Subcutaneous preadipocyte (primary cell): ENCODE results near the gene ZMYND11. TPM values are rescaled to one million over a fixed set of nuclear protein-coding genes. Genes with fewer than 3 reads are reported as not detected.

Experiments used
- small RNA-seq: library from RNA; depleted of rRNA; stranded (forward); fragments of <200 nt; gene quantifications from one replicate; pipeline ENCODE3, GENCODE V24; 2012
- total RNA-seq: library from RNA; depleted of rRNA; stranded (reverse); fragments of >200 nt; gene quantifications from 2 replicates; pipeline ENCODE4 v1.2.3, GENCODE V29; 2012

ZMYND11 gene
- total RNA-seq: 36.7 and 41.8 TPM in 2 replicates

DNA sequence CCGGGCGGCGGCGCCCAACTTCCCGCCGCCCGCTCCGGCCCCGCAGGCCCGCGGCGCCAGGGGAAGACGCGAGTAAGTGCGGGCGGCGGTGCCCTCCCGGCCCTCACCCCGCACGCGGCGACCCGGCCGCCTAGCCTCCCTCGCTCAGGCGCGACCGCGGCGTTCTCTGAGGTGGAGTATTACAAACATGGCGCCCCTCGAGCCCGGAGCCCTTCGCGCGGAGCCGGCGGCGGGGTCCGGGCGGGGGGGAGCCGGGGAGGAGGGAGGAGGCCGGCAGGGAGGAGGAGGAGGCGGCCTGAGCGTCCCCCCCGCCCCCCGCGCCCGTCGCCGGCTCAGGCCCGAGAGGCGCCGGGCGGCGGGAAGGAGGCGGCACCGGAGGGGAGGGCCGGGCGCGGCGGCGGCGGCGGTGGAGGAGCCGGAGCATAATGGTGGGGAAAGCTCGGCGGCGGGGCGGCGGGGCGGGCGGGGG is at the start of gene ZMYND11:
Gene ZMYND11, plus strand, starts transcription at position 324 of the 469 bp plus-strand sequence. CDS start 44,558 bp downstream, outside the sequence.

Small RNA genes lying within 50 kb of the gene (small RNA-seq; reads per million reads assigned to genes)
- gene RNA5SP297: not detected
- 0.14 reads per million for gene RNA5SP298

Other genes starting within 250 kb of the ZMYND11 start
- not detected in 2 replicates for gene TUBB8, start 86.2 kb upstream of the ZMYND11 start, total RNA-seq